ENCODE data around the gene ETV3. TPM values are rescaled to one million over a fixed set of nuclear protein-coding genes. Genes with fewer than 3 reads are reported as not detected.

The ETV3 gene
- total RNA-seq, 1 experiment from 2014 or later: 8.8 TPM

GRCh38 chr1:157091668-157092273 is 46.4 kb downstream of the ETV3 start:
- DNase-seq (ENCODE audit: low read depth): no peak

GRCh38 chr1:157091186-157091585 is 47.0 kb downstream of the ETV3 start:
- DNase-seq (ENCODE audit: low read depth): no peak

- DNase-seq (ENCODE audit: low read depth): no peak
These were observed 47.4 kb downstream of the ETV3 start for GRCh38 chr1:157090771-157091170.

GRCh38 chr1:157090196-157090647 is 48.0 kb downstream of the ETV3 start:
- DNase-seq (ENCODE audit: low read depth): peak; percentile 74

GRCh38 chr1:157089789-157090188 is 48.4 kb downstream of the ETV3 start:
- DNase-seq (ENCODE audit: low read depth): no peak

- no peak for DNase-seq (ENCODE audit: low read depth)
These were observed 49.6 kb downstream of the ETV3 start for GRCh38 chr1:157088607-157089006.

GRCh38 chr1:157087030-157087429 is 51.2 kb downstream of the ETV3 start:
- no peak for DNase-seq (ENCODE audit: low read depth)

- DNase-seq (ENCODE audit: low read depth): no peak
These were observed 51.9 kb downstream of the ETV3 start for GRCh38 chr1:157086299-157086698.

GRCh38 chr1:157085421-157085820 is 52.8 kb downstream of the ETV3 start:
- DNase-seq (ENCODE audit: low read depth): peak; percentile 36

- no peak for DNase-seq (ENCODE audit: low read depth)
These were observed 53.5 kb downstream of the ETV3 start for GRCh38 chr1:157084720-157085119.

GRCh38 chr1:157081707-157082106 is 56.5 kb downstream of the ETV3 start:
- DNase-seq (ENCODE audit: low read depth): no peak

- no peak for DNase-seq (ENCODE audit: low read depth)
These were observed 57.5 kb downstream of the ETV3 start for GRCh38 chr1:157080714-157081113.

GRCh38 chr1:157077394-157077793 is 60.8 kb downstream of the ETV3 start:
- DNase-seq (ENCODE audit: low read depth): no peak

- DNase-seq (ENCODE audit: low read depth): peak; percentile 51
These were observed 64.1 kb downstream of the ETV3 start for GRCh38 chr1:157073944-157074685.

Other genes with a start within 250 kb of the ETV3 start
- 0.32 and 0.34 TPM in 2 replicates for gene PEAR1, start 244.7 kb downstream of the ETV3 start, total RNA-seq (2014; rRNA removed; shearing (Covaris generic))
- not detected in 2 replicates for gene LRRC71, start 217.8 kb downstream of the ETV3 start, total RNA-seq (2014; rRNA removed; shearing (Covaris generic))
- gene ARHGEF11, start 92.7 kb downstream of the ETV3 start, total RNA-seq (2014; rRNA removed; shearing (Covaris generic)): 17.1 and 19.2 TPM in 2 replicates
- not detected in 2 replicates for gene ETV3L, start 38.6 kb downstream of the ETV3 start, total RNA-seq (2014; rRNA removed; shearing (Covaris generic))